H1 (cell line): ENCODE results near the gene ANKFY1. TPM values are rescaled to one million over a fixed set of nuclear protein-coding genes. Genes with fewer than 3 reads are reported as not detected.

Experiments used
- CHD7 ChIP-seq: fragments of 300-600 bp; sonication (generic); IDR thresholded peaks from 2 replicates; pipeline ENCODE4 v1.7.1; 2012; ENCODE audit warnings: low read length, moderate library complexity, mild to moderate bottlenecking, inconsistent platforms; ENCODE audit not compliant: insufficient replicate concordance
- KDM4A ChIP-seq: IDR thresholded peaks from one replicate; pipeline ENCODE4 v1.7.1; 2012; ENCODE audit warnings: low read depth, mild to moderate bottlenecking, moderate library complexity, low read length, inconsistent platforms; ENCODE audit not compliant: severe bottlenecking
- SIX5 ChIP-seq: IDR thresholded peaks from 2 replicates; pipeline ENCODE4 v1.6.1; 2011; ENCODE audit warnings: mild to moderate bottlenecking, low read depth, low read length
- SP2 ChIP-seq: IDR thresholded peaks from 2 replicates; pipeline ENCODE4 v1.6.1; 2012; ENCODE audit warnings: mild to moderate bottlenecking, low read length, inconsistent platforms
- polyA plus RNA-seq, 7 experiments: library from polyadenylated mRNA; depleted of rRNA in 3 of 7; stranded (reverse) in 5 of 7; unstranded in 2 of 7; fragments of >200 nt in 5 of 7; fragments of 200-250 nt in 2 of 7; gene quantifications; 1 replicate in 5 of 7; 2 replicates in 1 of 7; 4 replicates in 1 of 7; pipeline versions ENCODE4 v1.2.1 to v1.2.3, GENCODE V29; 2011 to 2013; ENCODE audit warnings: missing spikeins in 2 of 7, mixed read lengths in 2 of 7
- total RNA-seq: library from RNA; stranded (reverse); fragmentation: NEBNext Ultra II Directional; extraction: Animal tissue kit (Norgen Biotek cat#: 25700); gene quantifications from 2 replicates; pipeline ENCODE4 v1.2.1, GENCODE V29; 2021

ANKFY1 gene
- total and polyA plus RNA-seq, 2 of the 8 experiments (the other 6 are each of a cell fraction or from before 2014, with no cell fraction given): 28.3 to 45.3 TPM

- TF ChIP-seq CHD7 (no peak), KDM4A (no peak), SIX5 (no peak), SP2 (no peak)
Observed at GRCh38 chr17:4250887-4251286, 12.9 kb downstream of the ANKFY1 start (continued).
